Mononuclear cell (primary cell): Measurements from ENCODE around the gene APP. TPM values are rescaled to one million over a fixed set of nuclear protein-coding genes. Genes with fewer than 3 reads are reported as not detected.

Experiments used
- H3K27me3 ChIP-seq: 2 replicates; pipeline ENCODE4 v1.6.0; 2011; ENCODE audit warnings: low read length, control low read depth; ENCODE audit not compliant: insufficient read depth
- H3K4me1 ChIP-seq: 2 replicates; pipeline ENCODE4 v1.5.1; 2011; ENCODE audit warnings: mild to moderate bottlenecking, low read length, control low read depth; ENCODE audit not compliant: insufficient read depth
- H3K4me3 ChIP-seq: 2 replicates; pipeline ENCODE4 v1.5.1; 2011; ENCODE audit warnings: mild to moderate bottlenecking, low read length, moderate library complexity
- H3K9me3 ChIP-seq: 2 replicates; pipeline ENCODE4 v1.5.1; 2011; ENCODE audit warnings: low read depth, mild to moderate bottlenecking, control low read depth, low read length
- total RNA-seq: library from RNA; depleted of rRNA; stranded (reverse); fragments of >200 nt; gene quantifications from one replicate; pipeline ENCODE4 v1.2.3, GENCODE V29; 2012

APP gene
- total RNA-seq, 1 donor: 69.2 TPM

GRCh38 chr21:25997788-25998611, 172.6 kb downstream of the APP start:
- H3K4me3 ChIP-seq: no peak overlapping the region
- H3K27me3 ChIP-seq: no peaks in the 10 kb centered on the region
- no peaks in the 10 kb centered on the region for H3K9me3 ChIP-seq
- H3K4me1 ChIP-seq: no peaks in the 10 kb centered on the region

GRCh38 chr21:25995278-25995677, 175.3 kb downstream of the APP start:
- Histone ChIP-seq H3K4me3 (no peak overlapping the region), H3K9me3 (no peaks in the 10 kb centered on the region), H3K4me1 (no peaks in the 10 kb centered on the region), H3K27me3 (no peaks in the 10 kb centered on the region)

- Histone ChIP-seq H3K9me3 (no peaks in the 10 kb centered on the region), H3K4me1 (no peaks in the 10 kb centered on the region), H3K27me3 (no peaks in the 10 kb centered on the region), H3K4me3 (no peak overlapping the region)
These were observed 175.8 kb downstream of the APP start for GRCh38 chr21:25994758-25995163.

GRCh38 chr21:25988738-25989137, 181.8 kb downstream of the APP start:
- H3K4me1 ChIP-seq: no peaks in the 10 kb centered on the region
- no peak overlapping the region for H3K4me3 ChIP-seq
- no peaks in the 10 kb centered on the region for H3K9me3 ChIP-seq
- H3K27me3 ChIP-seq: no peaks in the 10 kb centered on the region

GRCh38 chr21:25987531-25987930, 183.0 kb downstream of the APP start:
- Histone ChIP-seq H3K9me3 (no peaks in the 10 kb centered on the region), H3K4me1 (no peaks in the 10 kb centered on the region), H3K4me3 (no peak overlapping the region), H3K27me3 (no peaks in the 10 kb centered on the region)

GRCh38 chr21:25986928-25987327, 183.6 kb downstream of the APP start:
- Histone ChIP-seq H3K4me1 (no peaks in the 10 kb centered on the region), H3K27me3 (no peaks in the 10 kb centered on the region), H3K9me3 (no peaks in the 10 kb centered on the region), H3K4me3 (no peak overlapping the region)

- H3K4me3 ChIP-seq: no peak overlapping the region
- no peaks in the 10 kb centered on the region for H3K9me3 ChIP-seq
- H3K27me3 ChIP-seq: no peaks in the 10 kb centered on the region
- no peaks in the 10 kb centered on the region for H3K4me1 ChIP-seq
These were observed 184.6 kb downstream of the APP start for GRCh38 chr21:25985990-25986389.

DNA sequence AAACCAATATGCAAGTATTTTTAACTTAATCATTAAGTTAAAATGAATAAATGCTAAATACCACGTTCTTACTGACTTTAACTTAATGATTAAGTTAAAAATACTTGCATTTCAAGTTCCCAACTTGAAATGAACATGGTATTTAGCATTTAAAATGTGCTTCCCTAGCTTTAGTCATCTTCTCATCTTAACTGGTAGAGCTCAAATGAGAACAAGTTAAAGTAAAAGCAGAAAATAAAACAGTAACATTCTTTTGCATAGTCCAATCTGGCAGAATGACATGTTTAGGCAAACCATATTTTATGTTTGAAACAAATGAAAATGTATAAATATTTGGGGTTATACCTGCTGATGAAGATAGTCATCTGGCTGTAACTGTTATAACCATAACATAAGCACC, 186.0 kb downstream of the APP start:
- Histone ChIP-seq H3K27me3 (no peaks in the 10 kb centered on the region), H3K9me3 (no peaks in the 10 kb centered on the region), H3K4me3 (no peak overlapping the region)

DNA sequence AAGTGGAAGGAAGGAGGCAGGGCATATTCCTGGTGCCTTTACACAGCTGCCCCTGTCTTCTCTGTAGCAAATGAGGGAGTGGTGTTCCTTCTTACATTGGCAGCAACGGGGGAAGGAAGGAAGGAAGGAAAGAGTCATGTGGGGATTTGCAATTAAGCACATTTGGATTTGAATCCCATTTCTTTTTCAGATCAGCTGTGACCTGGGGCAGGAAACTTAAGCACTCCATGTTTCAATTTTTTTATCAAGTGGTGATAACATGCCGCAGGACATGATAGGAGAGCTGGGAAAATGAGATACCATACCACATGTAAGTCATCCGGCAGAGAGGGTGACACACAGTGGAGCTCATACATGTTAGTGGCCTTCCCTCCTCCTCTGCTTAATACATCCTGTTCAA, 186.8 kb downstream of the APP start:
- Histone ChIP-seq H3K4me3 (no peak overlapping the region), H3K27me3 (no peaks in the 10 kb centered on the region), H3K4me1 (no peaks in the 10 kb centered on the region), H3K9me3 (no peaks in the 10 kb centered on the region)

More for the DNA sequence above, 186.0 kb downstream of the APP start:
- no peaks in the 10 kb centered on the region for H3K4me1 ChIP-seq

DNA sequence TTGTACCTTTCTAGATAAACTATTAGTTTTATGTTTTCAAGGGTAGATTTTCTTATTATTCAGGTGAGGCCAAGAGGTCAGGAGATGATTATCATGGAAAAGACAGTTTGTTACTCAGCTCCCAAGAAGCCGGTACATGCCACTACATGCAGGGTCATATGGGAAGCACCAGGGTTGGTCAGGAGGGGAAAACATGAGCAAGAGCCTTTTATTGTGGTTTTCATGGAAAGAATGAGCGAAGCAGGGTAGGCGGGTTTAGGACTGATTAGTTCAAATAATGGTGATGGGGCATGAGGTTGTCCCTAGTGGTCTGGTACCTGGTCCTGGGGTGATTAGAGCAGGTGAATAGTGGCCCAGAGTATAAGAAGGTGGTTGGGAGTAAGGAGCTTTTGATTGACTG, 189.9 kb downstream of the APP start:
- no peaks in the 10 kb centered on the region for H3K9me3 ChIP-seq
- H3K4me1 ChIP-seq: no peaks in the 10 kb centered on the region
- no peak overlapping the region for H3K4me3 ChIP-seq
- no peaks in the 10 kb centered on the region for H3K27me3 ChIP-seq

DNA sequence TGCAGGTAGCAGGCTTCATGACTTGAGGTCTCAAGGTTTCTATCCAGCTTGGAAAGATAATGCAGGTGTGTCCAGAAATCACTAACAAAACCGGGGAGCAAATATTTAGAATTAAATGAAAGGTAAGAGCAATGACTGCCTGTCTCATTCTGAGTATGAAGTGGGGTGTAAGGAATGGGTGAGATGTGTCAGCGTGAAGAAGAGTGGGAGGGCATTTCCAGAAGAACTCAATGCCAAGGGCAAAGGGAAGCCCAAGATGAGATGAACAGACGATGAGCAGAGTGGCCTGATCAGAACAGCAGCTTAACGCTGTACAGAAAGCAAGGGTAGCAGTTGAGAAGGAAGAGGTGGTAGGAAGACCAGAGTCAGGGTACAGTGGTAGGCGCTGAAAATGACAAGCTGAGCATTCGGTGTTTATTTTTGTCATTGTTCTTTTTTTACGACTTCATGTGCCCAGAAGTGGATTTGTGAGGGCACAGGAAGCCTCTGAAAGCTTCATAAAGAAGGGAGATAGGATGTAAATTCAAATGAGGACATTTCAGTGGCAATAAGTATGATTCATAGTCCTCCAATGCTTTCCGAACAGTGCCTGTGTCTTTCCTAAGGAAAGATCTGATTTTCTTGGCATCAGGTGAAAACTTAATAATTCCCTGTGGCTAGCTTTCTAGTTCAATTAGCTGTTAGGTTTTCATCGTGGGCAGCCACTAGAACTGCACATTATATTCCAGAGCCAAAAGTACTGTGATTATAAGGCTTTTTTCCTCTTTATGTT, 190.5 kb downstream of the APP start:
- Histone ChIP-seq H3K27me3 (no peaks in the 10 kb centered on the region), H3K4me1 (no peaks in the 10 kb centered on the region), H3K4me3 (no peak overlapping the region), H3K9me3 (no peaks in the 10 kb centered on the region)

- Histone ChIP-seq H3K27me3 (no peaks in the 10 kb centered on the region), H3K4me1 (no peaks in the 10 kb centered on the region), H3K4me3 (no peak overlapping the region), H3K9me3 (no peaks in the 10 kb centered on the region)
These were observed 193.4 kb downstream of the APP start for GRCh38 chr21:25977068-25977611.

GRCh38 chr21:25974964-25975363, 195.6 kb downstream of the APP start:
- Histone ChIP-seq H3K27me3 (no peaks in the 10 kb centered on the region), H3K9me3 (no peaks in the 10 kb centered on the region), H3K4me1 (peaks cover 4% of the 10 kb centered on the region), H3K4me3 (no peak overlapping the region)

- no peaks in the 10 kb centered on the region for H3K9me3 ChIP-seq
These were observed 200.2 kb downstream of the APP start for GRCh38 chr21:25970254-25970930.

DNA sequence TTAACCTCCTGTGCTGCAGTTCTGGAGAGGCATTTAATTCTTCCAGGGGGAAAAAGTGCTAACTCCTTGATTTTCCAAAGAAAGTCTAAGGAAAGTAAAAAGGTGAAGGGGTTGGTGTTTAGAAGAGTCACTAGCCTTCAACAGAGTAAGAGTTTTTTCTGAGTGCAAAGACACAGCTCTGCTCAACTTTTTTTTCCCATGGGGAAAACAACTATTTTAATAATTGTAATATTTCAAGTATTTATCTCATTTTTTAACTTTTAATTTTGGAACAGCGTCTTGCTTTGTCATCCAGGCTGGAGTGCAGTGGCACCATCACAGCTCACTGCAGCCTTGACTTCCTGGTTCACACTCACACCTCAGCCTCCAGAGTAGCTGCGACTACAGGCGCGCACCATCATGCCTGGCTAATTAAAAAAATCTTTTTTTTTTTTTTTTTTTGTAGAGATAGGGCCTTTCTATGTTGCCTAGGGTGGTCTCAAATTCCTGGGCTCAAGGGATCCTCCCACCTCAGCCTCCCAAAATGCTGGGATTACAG, 202.6 kb downstream of the APP start:
- Histone ChIP-seq H3K4me1 (peaks cover 41% of the 10 kb centered on the region), H3K4me3 (no peak overlapping the region), H3K27me3 (no peaks in the 10 kb centered on the region), H3K9me3 (no peaks in the 10 kb centered on the region)

More at GRCh38 chr21:25970254-25970930, 200.2 kb downstream of the APP start:
- H3K4me3 ChIP-seq: no peak overlapping the region
- H3K4me1 ChIP-seq: peaks cover 37% of the 10 kb centered on the region
- no peaks in the 10 kb centered on the region for H3K27me3 ChIP-seq
